ENCODE data around the gene HES5.

Gene HES5

GRCh38 chr1:2547210-2548067 is 17.4 kb upstream of the HES5 start:
- peak in 1 of 3 donors; percentile 41 for DNase-seq (ENCODE audit: low read depth in 2 of 3, low spot score in 1 of 3)

- DNase-seq (ENCODE audit: low read depth in 2 of 3, low spot score in 1 of 3) = peak; percentile 66 to 79 (median 79)
Measured at GRCh38 chr1:2546515-2547209, 16.6 kb upstream of the HES5 start.

- peak; percentile 72 to 83 (median 75) for DNase-seq (ENCODE audit: low read depth in 2 of 3, low spot score in 1 of 3)
Measured at GRCh38 chr1:2545754-2546514, 15.9 kb upstream of the HES5 start.

GRCh38 chr1:2544875-2545640 is 15.0 kb upstream of the HES5 start:
- no peak for DNase-seq (ENCODE audit: low read depth in 2 of 3, low spot score in 1 of 3)

- DNase-seq (ENCODE audit: low read depth in 2 of 3, low spot score in 1 of 3) = no peak
Measured at GRCh38 chr1:2544093-2544874, 14.2 kb upstream of the HES5 start.

- DNase-seq (ENCODE audit: low read depth in 2 of 3, low spot score in 1 of 3) = no peak
Measured at GRCh38 chr1:2543543-2544092, 13.6 kb upstream of the HES5 start.

GRCh38 chr1:2542246-2542915 is 12.3 kb upstream of the HES5 start:
- no peak for DNase-seq (ENCODE audit: low read depth in 2 of 3, low spot score in 1 of 3)

- no peak for DNase-seq (ENCODE audit: low read depth in 2 of 3, low spot score in 1 of 3)
Measured at GRCh38 chr1:2541619-2542245, 11.7 kb upstream of the HES5 start.

- DNase-seq (ENCODE audit: low read depth in 2 of 3, low spot score in 1 of 3) = no peak
Measured at GRCh38 chr1:2540816-2541492, 10.9 kb upstream of the HES5 start.

GRCh38 chr1:2539312-2539907 is 9.3 kb upstream of the HES5 start:
- DNase-seq (ENCODE audit: low read depth in 2 of 3, low spot score in 1 of 3) = no peak

- no peak for DNase-seq (ENCODE audit: low read depth in 2 of 3, low spot score in 1 of 3)
Measured at GRCh38 chr1:2538872-2539271, 8.8 kb upstream of the HES5 start.

- no peak for DNase-seq (ENCODE audit: low read depth in 2 of 3, low spot score in 1 of 3)
Measured at GRCh38 chr1:2538376-2538775, 8.3 kb upstream of the HES5 start.

- no peak for DNase-seq (ENCODE audit: low read depth in 2 of 3, low spot score in 1 of 3)
Measured at GRCh38 chr1:2537784-2538115, 7.7 kb upstream of the HES5 start.

- no peak for DNase-seq (ENCODE audit: low read depth in 2 of 3, low spot score in 1 of 3)
Measured at GRCh38 chr1:2535981-2536380, 5.9 kb upstream of the HES5 start.

- no peak for DNase-seq (ENCODE audit: low read depth in 2 of 3, low spot score in 1 of 3)
Measured at GRCh38 chr1:2535455-2535854, 5.4 kb upstream of the HES5 start.

GRCh38 chr1:2534687-2535441 is 4.8 kb upstream of the HES5 start:
- DNase-seq (ENCODE audit: low read depth in 2 of 3, low spot score in 1 of 3) = no peak

- no peak for DNase-seq (ENCODE audit: low read depth in 2 of 3, low spot score in 1 of 3)
Measured at GRCh38 chr1:2534315-2534686, 4.2 kb upstream of the HES5 start.
